Activated CD8-positive, alpha-beta memory T cell treated with anti-CD3 and anti-CD28 coated beads, Interleukin-2, amount 50 U/mL, for 24 hours (primary cell): ENCODE results near the gene TPK1.

ENCODE experiments used
- DNase-seq: peaks from one replicate; pipeline ENCODE4 v3.0.0-alpha.2; 2020; ENCODE audit errors: extremely low read depth

Gene TPK1

GRCh38 chr7:144408121-144408520 is 427.7 kb downstream of the TPK1 start:
- DNase-seq: no peak

GRCh38 chr7:144407266-144407931 is 428.5 kb downstream of the TPK1 start:
- DNase-seq: no peak

- DNase-seq: no peak
Observed at GRCh38 chr7:144404946-144405345, 430.9 kb downstream of the TPK1 start.

- no peak for DNase-seq
Observed at GRCh38 chr7:144403649-144404061, 432.2 kb downstream of the TPK1 start, which contains the start of gene NOBOX. Gene NOBOX (minus strand): TSS chr7:144403693.

GRCh38 chr7:144403102-144403501 is 432.8 kb downstream of the TPK1 start:
- DNase-seq: no peak
